Neuronal stem cell (in vitro differentiated cells): Measurements from ENCODE around the gene ATRN.

Experiments used
- DNase-seq: peaks from one replicate; pipeline ENCODE4 v3.0.0-alpha.2; 2013; ENCODE audit warnings: low spot score
- H2AFZ ChIP-seq: one replicate; pipeline ENCODE4 v1.6.1; 2013; ENCODE audit warnings: mild to moderate bottlenecking, low read length, inconsistent platforms
- H2AK5ac ChIP-seq: 2 replicates; pipeline ENCODE4 v1.6.1; 2013; ENCODE audit warnings: low read depth, mild to moderate bottlenecking, inconsistent platforms, low read length, moderate library complexity, mixed read lengths
- H2BK120ac ChIP-seq: 2 replicates; pipeline ENCODE4 v1.6.1; 2013; ENCODE audit warnings: low read depth, mild to moderate bottlenecking, inconsistent platforms, low read length, moderate library complexity, mixed read lengths
- H2BK12ac ChIP-seq: one replicate; pipeline ENCODE4 v1.6.1; 2013; ENCODE audit warnings: low read length, inconsistent platforms
- H2BK15ac ChIP-seq: 2 replicates; pipeline ENCODE4 v1.6.1; 2013; ENCODE audit warnings: mild to moderate bottlenecking, low read length, inconsistent platforms, mixed read lengths
- H2BK5ac ChIP-seq: one replicate; pipeline ENCODE4 v1.6.1; 2013; ENCODE audit warnings: inconsistent platforms, mild to moderate bottlenecking, low read length, moderate library complexity
- H3K14ac ChIP-seq: one replicate; pipeline ENCODE4 v1.6.1; 2013; ENCODE audit warnings: low read length, inconsistent platforms
- H3K18ac ChIP-seq: 2 replicates; pipeline ENCODE4 v1.6.1; 2013; ENCODE audit warnings: low read length, inconsistent platforms
- H3K23ac ChIP-seq: 2 replicates; pipeline ENCODE4 v1.6.1; 2013; ENCODE audit warnings: low read depth, mild to moderate bottlenecking, mixed read lengths, low read length, inconsistent platforms; ENCODE audit not compliant: poor library complexity
- H3K27ac ChIP-seq: replicated peaks from 3 replicates; pipeline ENCODE4 v1.5.1; 2013; ENCODE audit warnings: low read length, inconsistent platforms
- H3K27me3 ChIP-seq, 3 experiments: 2 replicates each; pipeline ENCODE4 v1.6.1; 2013; ENCODE audit warnings: low read length in 3 of 3, mild to moderate bottlenecking in 2 of 3, inconsistent platforms in 1 of 3, low read depth in 1 of 3, mixed read lengths in 1 of 3, moderate library complexity in 1 of 3; ENCODE audit not compliant: control insufficient read depth in 3 of 3, insufficient read depth in 3 of 3
- H3K36me3 ChIP-seq, 2 donors: replicated peaks in 1 of 2; 2 replicates each; pipeline ENCODE4 v1.6.1; 2013; ENCODE audit warnings: low read length in 2 of 2; ENCODE audit not compliant: control insufficient read depth in 2 of 2, insufficient read depth in 2 of 2
- H3K4ac ChIP-seq: 2 replicates; pipeline ENCODE4 v1.6.1; 2013; ENCODE audit warnings: inconsistent platforms, mild to moderate bottlenecking, low read length, moderate library complexity
- H3K4me1 ChIP-seq, 2 donors: 1 replicate in 1 of 2; 2 replicates in 1 of 2; pipeline ENCODE4 v1.6.1; 2013; ENCODE audit warnings: low read length in 2 of 2, low read depth in 1 of 2; ENCODE audit not compliant: control insufficient read depth in 2 of 2, insufficient read depth in 1 of 2
- H3K4me2 ChIP-seq: one replicate; pipeline ENCODE4 v1.6.1; 2013; ENCODE audit warnings: mild to moderate bottlenecking, low read length, inconsistent platforms; ENCODE audit not compliant: insufficient read depth, poor library complexity, severe bottlenecking
- H3K4me3 ChIP-seq, 2 donors: 2 replicates each; pipeline ENCODE4 v1.5.1; 2013; ENCODE audit warnings: low read length in 2 of 2, mild to moderate bottlenecking in 2 of 2, inconsistent platforms in 1 of 2, moderate library complexity in 1 of 2
- H3K79me1 ChIP-seq: one replicate; pipeline ENCODE4 v1.6.1; 2013; ENCODE audit warnings: low read depth, mild to moderate bottlenecking, inconsistent platforms, low read length, moderate library complexity
- H3K9ac ChIP-seq: one replicate; pipeline ENCODE4 v1.6.1; 2013; ENCODE audit warnings: mild to moderate bottlenecking, low read depth, low read length, inconsistent platforms; ENCODE audit not compliant: poor library complexity
- H3K9me3 ChIP-seq, 2 donors: replicated peaks in 1 of 2; 2 replicates each; pipeline versions ENCODE3 to v1.6.1; 2013; ENCODE audit warnings: low read length in 2 of 2, mild to moderate bottlenecking in 2 of 2, inconsistent platforms in 1 of 2, low read depth in 1 of 2, mixed read lengths in 1 of 2, moderate library complexity in 1 of 2; ENCODE audit not compliant: control insufficient read depth in 2 of 2, insufficient read depth in 1 of 2
- H4K8ac ChIP-seq: one replicate; pipeline ENCODE4 v1.6.1; 2013; ENCODE audit warnings: low read depth, mild to moderate bottlenecking, inconsistent platforms, low read length, moderate library complexity
- H4K91ac ChIP-seq: one replicate; pipeline ENCODE4 v1.6.1; 2013; ENCODE audit warnings: low read length, low read depth, mild to moderate bottlenecking, inconsistent platforms; ENCODE audit not compliant: poor library complexity
- WGBS, 2 donors: extraction: QIAGEN DNeasy Blood & Tissue Kit; methylation state at CpG; one replicate each; pipeline ENCODE4 v1.1.7; 2013; ENCODE audit warnings: missing lambda C conversion rate in 2 of 2, mixed read lengths in 1 of 2; ENCODE audit not compliant: insufficient read length in 2 of 2, insufficient replicate concordance in 1 of 2; ENCODE audit errors: extremely low coverage in 2 of 2; 5-methylcytosine and 5-hydroxymethylcytosine counted together

ATRN gene

GRCh38 chr20:3477861-3478544 lies 7.2 kb downstream of the ATRN start:
- Histone ChIP-seq H3K27ac (no peak overlapping the region), H3K79me1 (peaks cover 1% of the 10 kb centered on the region), H2BK15ac (no peak overlapping the region), H3K36me3 (no peaks in the 10 kb centered on the region), H3K27me3 (no peaks in the 10 kb centered on the region), H2BK12ac (no peak overlapping the region), H2AK5ac (no peak overlapping the region), H3K14ac (no peak overlapping the region), H2AFZ (no peak overlapping the region), H3K18ac (no peak overlapping the region), H3K4me1 (no peaks in the 10 kb centered on the region), H3K23ac (no peak overlapping the region), H3K4me3 (no peak overlapping the region), H2BK5ac (no peak overlapping the region), H3K9ac (no peak overlapping the region), H2BK120ac (no peak overlapping the region), H3K9me3 (no peaks in the 10 kb centered on the region), H3K4ac (no peak overlapping the region), H4K8ac (no peak overlapping the region), H4K91ac (no peak overlapping the region), H3K4me2 (no peak overlapping the region)
- WGBS, 2 donors = no CpG with 5 or more reads among the region's 5 CpGs
- DNase-seq = no peak

DNA sequence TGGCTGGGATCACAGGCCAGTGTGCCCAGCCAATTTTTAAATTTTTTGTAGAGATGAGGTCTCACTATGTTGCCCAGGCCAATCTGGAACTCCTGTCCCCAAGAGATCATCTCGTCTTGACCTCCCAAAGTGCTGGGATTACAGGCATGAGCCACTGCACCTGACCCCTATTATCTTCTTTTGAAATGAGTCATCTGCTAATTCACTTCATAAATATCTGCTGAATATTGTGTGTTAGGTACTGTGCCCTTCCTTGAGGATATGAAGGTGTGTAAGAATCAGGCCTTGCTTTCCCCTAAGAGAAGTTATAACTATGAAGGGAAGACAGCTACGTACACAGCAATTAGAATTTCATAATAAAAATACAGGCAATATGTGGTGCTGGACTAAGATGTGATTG lies 8.2 kb downstream of the ATRN start:
- H3K27ac ChIP-seq = no peak overlapping the region
- H3K23ac ChIP-seq = no peak overlapping the region
- peaks cover 1% of the 10 kb centered on the region for H3K79me1 ChIP-seq
- DNase-seq = no peak
- WGBS, 2 donors = no CpG with 5 or more reads among the region's 2 CpGs
- H3K36me3 ChIP-seq = no peaks in the 10 kb centered on the region
- no peak overlapping the region for H2BK120ac ChIP-seq
- no peaks in the 10 kb centered on the region for H3K4me1 ChIP-seq
- no peak overlapping the region for H4K8ac ChIP-seq
- no peak overlapping the region for H3K9ac ChIP-seq
- H2BK15ac ChIP-seq = no peak overlapping the region
- no peaks in the 10 kb centered on the region for H3K9me3 ChIP-seq
- no peak overlapping the region for H3K4ac ChIP-seq
- H3K4me3 ChIP-seq = no peak overlapping the region
- no peak overlapping the region for H2AFZ ChIP-seq
- no peak overlapping the region for H4K91ac ChIP-seq
- no peak overlapping the region for H2AK5ac ChIP-seq
- H3K18ac ChIP-seq = no peak overlapping the region
- H3K14ac ChIP-seq = no peak overlapping the region
- H3K27me3 ChIP-seq = no peaks in the 10 kb centered on the region
- H3K4me2 ChIP-seq = no peak overlapping the region
- H2BK5ac ChIP-seq = no peak overlapping the region
- no peak overlapping the region for H2BK12ac ChIP-seq

GRCh38 chr20:3479759-3480615 lies 9.2 kb downstream of the ATRN start:
- Histone ChIP-seq H3K14ac (no peak overlapping the region), H3K4me1 (no peaks in the 10 kb centered on the region), H3K18ac (no peak overlapping the region), H3K4me3 (no peak overlapping the region), H2AK5ac (no peak overlapping the region), H2BK15ac (no peak overlapping the region), H3K4me2 (no peak overlapping the region), H4K91ac (no peak overlapping the region), H3K27ac (no peak overlapping the region), H3K36me3 (no peaks in the 10 kb centered on the region), H2BK12ac (no peak overlapping the region), H4K8ac (no peak overlapping the region), H3K23ac (no peak overlapping the region), H3K27me3 (no peaks in the 10 kb centered on the region), H2BK5ac (no peak overlapping the region), H3K79me1 (peaks cover 1% of the 10 kb centered on the region), H3K4ac (no peak overlapping the region), H3K9me3 (no peaks in the 10 kb centered on the region), H2AFZ (no peak overlapping the region), H2BK120ac (no peak overlapping the region), H3K9ac (no peak overlapping the region)
- WGBS, 2 donors = no CpG with 5 or more reads among the region's 11 CpGs
- no peak for DNase-seq

DNA sequence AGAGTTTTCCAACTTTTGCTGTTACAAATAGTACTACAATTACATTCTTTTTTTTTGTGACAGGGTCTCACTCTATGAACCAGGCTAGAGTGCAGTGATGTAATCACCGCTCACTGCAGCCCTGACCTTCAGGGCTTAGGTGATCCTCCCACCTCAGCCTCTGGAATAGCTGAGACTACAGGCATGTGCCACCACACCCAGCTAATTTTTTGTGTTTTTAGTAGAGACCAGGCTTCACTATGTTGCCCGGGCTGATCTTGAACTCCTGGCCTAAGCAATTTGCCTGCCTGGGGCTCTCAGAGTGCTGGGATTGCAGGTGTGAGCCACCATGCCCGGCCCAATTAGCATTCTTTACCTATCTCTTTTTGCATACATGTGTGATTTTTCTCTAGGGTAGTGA lies 12.5 kb downstream of the ATRN start:
- Histone ChIP-seq H2BK5ac (no peak overlapping the region), H3K14ac (no peak overlapping the region), H2AK5ac (no peak overlapping the region), H2AFZ (no peak overlapping the region), H2BK12ac (no peak overlapping the region), H3K79me1 (peaks cover 1% of the 10 kb centered on the region), H4K8ac (no peak overlapping the region), H3K9ac (no peak overlapping the region), H3K27ac (no peak overlapping the region), H3K23ac (no peak overlapping the region), H2BK120ac (no peak overlapping the region), H3K4me3 (no peak overlapping the region), H3K18ac (no peak overlapping the region), H3K36me3 (no peaks in the 10 kb centered on the region), H2BK15ac (no peak overlapping the region), H3K4ac (no peak overlapping the region), H3K4me2 (no peak overlapping the region), H3K9me3 (peaks cover 0 to 15% of the 10 kb centered on the region in 2 donors), H4K91ac (no peak overlapping the region), H3K4me1 (no peaks in the 10 kb centered on the region), H3K27me3 (no peaks in the 10 kb centered on the region)
- no CpG with 5 or more reads among the region's 3 CpGs for WGBS, 2 donors
- DNase-seq = no peak
